HG03135 (cell line): Measurements from ENCODE around the gene CMKLR1.

Source experiments
- ATAC-seq: cut with Tn5 transposase; IDR thresholded peaks from one replicate; pipeline ENCODE4 v1.9.1; 2021; ENCODE audit warnings: mild to moderate bottlenecking, moderate library complexity; ENCODE audit not compliant: unreplicated experiment

The CMKLR1 gene

GRCh38 chr12:108270035-108270848 is 68.9 kb downstream of the CMKLR1 start:
- ATAC-seq = no peak

- no peak for ATAC-seq
Measured at GRCh38 chr12:108269224-108269623, 69.9 kb downstream of the CMKLR1 start.

GRCh38 chr12:108268397-108268796 is 70.7 kb downstream of the CMKLR1 start:
- no peak for ATAC-seq

- no peak for ATAC-seq
Measured at GRCh38 chr12:108267450-108267849, 71.7 kb downstream of the CMKLR1 start.

- no peak for ATAC-seq
Measured at GRCh38 chr12:108266131-108266530, 73.0 kb downstream of the CMKLR1 start.

GRCh38 chr12:108265505-108265904 is 73.6 kb downstream of the CMKLR1 start:
- ATAC-seq = no peak

- ATAC-seq = no peak
Measured at GRCh38 chr12:108260969-108261368, 78.1 kb downstream of the CMKLR1 start.

- no peak for ATAC-seq
Measured at GRCh38 chr12:108260039-108260438, 79.1 kb downstream of the CMKLR1 start.

- no peak for ATAC-seq
Measured at GRCh38 chr12:108257610-108258106, 81.5 kb downstream of the CMKLR1 start.

- ATAC-seq = no peak
Measured at GRCh38 chr12:108257004-108257403, 82.1 kb downstream of the CMKLR1 start.

GRCh38 chr12:108255252-108255602 is 83.9 kb downstream of the CMKLR1 start:
- ATAC-seq = no peak

- no peak for ATAC-seq
Measured at GRCh38 chr12:108254517-108255251, 84.4 kb downstream of the CMKLR1 start.

GRCh38 chr12:108254030-108254429 is 85.1 kb downstream of the CMKLR1 start:
- ATAC-seq = no peak

GRCh38 chr12:108253540-108253939 is 85.6 kb downstream of the CMKLR1 start:
- ATAC-seq = no peak

- ATAC-seq = no peak
Measured at GRCh38 chr12:108252523-108252922, 86.6 kb downstream of the CMKLR1 start.

- ATAC-seq = no peak
Measured at GRCh38 chr12:108248011-108248410, 91.1 kb downstream of the CMKLR1 start.

GRCh38 chr12:108247130-108247529 is 92.0 kb downstream of the CMKLR1 start:
- ATAC-seq = no peak

GRCh38 chr12:108241986-108242703 is 97.0 kb downstream of the CMKLR1 start:
- ATAC-seq = no peak

GRCh38 chr12:108240928-108241327 is 98.2 kb downstream of the CMKLR1 start:
- no peak for ATAC-seq

GRCh38 chr12:108240027-108240785 is 98.9 kb downstream of the CMKLR1 start:
- no peak for ATAC-seq

GRCh38 chr12:108239378-108239777 is 99.7 kb downstream of the CMKLR1 start:
- no peak for ATAC-seq
